DMS79 treated with DMSO at 0.1 percent for 48 hours (cell line): Measurements from ENCODE around the gene LCE2A.

Experiments
- DNase-seq: peaks from one replicate; lab custom pipeline; 2025; lab: John Stamatoyannopoulos, UW

Gene LCE2A

DNA sequence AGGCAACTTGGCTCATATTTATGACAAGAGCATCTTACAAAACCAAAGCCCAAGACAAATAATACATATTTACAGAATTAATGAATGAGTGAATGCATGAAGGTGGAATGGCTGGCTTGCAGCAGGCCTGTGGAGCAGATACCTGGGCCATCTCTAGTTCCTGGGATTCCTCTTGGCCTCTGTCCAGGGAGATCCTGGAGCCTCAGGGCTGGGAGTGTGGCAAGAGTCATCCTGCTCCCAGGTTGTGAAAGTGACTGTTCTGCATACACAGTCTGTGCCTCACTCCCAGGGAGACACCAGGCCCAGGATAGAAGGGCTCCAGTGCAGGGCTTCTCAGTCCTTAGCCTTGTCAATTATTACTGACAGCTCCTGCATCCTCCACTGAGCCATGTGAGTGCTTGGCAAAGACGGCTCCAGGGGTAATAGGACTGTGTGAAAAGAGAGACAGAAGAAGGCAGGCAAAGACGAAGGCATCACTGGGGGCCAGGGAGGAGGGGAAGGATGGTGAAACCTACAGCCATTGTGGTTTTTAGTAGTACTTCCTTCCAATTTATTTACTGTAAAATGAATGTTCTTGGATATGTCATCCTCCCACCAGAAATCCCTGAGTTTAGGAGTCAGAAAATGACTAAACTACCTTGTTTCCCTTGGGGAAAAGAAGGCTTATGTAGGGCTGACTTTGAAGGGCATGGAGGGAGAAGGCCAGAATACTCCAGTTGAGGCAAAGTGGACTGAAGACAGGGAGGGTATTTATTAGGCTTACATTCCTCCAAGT, 45.4 kb downstream of the LCE2A start:
- no peak for DNase-seq

DNA sequence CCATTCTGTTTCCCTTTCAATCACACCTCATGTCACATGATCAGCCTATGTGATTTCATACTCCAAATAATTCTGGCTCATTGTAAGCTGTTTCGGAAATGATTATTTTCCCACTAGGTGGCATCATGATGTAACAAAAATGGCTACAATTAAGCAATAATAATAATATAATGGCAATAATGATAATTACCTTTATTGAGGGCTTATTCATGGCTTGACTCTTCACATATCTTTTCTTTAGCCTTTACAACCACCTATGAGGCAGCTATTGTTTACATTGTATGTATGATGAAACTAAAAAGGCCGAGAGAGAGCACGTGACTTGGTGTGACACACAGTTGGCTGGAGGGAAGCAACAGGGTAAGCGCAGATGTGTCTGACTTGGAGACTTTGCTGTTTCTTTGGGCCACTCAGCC, 47.2 kb downstream of the LCE2A start:
- no peak for DNase-seq

DNA sequence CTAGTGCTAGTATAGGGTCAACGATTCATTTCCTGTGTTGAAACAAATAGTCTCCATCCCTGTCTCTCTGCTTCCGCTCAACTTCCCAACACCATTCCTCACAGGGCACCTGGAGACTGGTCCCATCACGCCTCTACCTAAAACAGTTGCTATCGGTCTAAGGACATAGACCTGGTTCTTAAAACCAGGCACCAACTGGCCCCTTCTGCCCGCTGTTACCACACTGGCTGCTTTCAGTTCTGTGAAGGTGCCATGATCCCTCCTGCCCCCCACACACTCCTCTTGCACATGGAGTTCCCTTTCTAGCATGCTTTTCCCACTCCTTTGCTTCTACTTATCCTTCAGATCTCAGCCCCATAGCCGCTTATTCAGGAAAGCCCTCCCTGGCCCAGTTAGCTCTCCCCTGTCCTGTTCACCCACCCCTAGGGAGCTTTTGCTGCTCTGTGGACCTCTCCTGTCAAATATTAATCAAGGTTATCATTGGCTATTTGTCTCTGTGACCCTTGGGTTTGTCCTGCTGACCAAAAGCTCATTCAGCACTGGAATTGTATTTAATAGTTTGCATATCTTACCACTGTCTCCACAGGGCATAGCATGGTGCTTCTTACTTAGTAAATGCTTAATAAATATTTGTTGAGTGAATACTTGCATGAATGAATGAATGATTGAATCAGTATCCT, 47.8 kb downstream of the LCE2A start:
- no peak for DNase-seq

DNA sequence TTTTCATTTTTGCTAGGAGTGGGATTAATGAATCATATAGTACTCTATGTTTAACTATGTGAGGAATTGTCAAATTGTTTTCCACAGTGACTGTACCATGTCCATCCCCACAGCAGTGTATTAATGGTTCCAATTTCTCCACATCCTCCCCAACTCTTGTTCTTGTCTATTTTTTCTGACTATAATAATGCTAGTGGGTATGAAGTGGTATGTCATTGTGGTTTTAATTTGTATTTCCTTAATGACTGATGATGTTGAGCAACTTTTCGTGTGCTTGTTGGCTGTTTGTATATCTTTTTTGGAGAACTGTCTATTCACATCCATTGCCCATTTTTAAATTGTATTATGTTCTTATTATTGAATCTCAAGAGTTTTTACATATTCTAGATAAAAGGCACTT, 49.7 kb downstream of the LCE2A start:
- DNase-seq, result no peak
